ENCODE measurements around the gene PXN.

- TF ChIP-seq CTCF (IDR thresholded peaks at IDR 0.05) (no peak), POLR2A (IDR thresholded peaks at IDR 0.05) (no peak)
Observed at GRCh38 chr12:120260607-120261006, 4.9 kb downstream of the PXN start.
